ENCODE data around the gene TXNRD1.

The TXNRD1 gene

DNA sequence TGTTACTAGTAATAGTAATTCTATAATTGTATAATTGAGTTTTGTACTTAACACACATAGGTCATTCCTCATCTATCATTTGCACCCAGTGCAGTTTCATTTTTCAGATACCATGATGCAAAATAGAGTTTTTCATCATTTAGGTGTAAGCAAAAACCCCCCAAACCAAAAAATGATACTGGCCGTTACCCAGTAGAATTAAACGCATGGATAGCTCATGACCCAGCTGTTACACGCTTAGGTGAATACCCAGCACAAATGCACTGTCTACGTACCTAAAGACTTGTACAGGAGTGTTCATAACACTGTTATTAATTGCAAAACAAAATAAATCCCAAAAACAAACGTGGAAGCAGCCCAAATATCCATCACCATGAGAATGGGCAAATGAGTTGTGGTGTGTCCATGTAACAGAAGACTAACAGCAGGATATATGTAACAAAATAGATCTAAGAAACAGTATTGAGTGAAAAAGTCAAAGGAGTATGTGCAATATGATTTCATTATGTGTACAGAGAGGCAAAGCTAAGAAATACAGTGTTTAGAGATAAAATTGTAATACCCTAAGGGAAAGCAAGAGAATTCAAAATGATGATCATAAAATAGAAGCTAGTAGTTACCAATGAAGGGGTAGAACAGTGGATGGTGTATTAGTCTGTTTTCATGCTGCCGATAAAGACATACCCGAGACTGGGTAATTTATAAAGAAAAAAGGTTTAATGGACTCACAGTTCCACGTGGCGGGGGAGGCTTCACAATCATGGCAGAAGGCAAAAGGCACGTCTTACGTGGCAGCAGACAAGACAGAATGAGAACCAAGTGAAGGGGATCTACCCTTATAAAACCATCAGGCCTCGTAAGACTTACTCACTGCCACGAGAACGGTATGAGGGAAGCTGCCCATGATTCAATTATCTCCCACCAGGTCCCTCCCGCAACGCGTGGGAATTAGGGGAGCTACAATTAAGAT is 137.7 kb downstream of the TXNRD1 start:
- DNase-seq = no peak

DNA sequence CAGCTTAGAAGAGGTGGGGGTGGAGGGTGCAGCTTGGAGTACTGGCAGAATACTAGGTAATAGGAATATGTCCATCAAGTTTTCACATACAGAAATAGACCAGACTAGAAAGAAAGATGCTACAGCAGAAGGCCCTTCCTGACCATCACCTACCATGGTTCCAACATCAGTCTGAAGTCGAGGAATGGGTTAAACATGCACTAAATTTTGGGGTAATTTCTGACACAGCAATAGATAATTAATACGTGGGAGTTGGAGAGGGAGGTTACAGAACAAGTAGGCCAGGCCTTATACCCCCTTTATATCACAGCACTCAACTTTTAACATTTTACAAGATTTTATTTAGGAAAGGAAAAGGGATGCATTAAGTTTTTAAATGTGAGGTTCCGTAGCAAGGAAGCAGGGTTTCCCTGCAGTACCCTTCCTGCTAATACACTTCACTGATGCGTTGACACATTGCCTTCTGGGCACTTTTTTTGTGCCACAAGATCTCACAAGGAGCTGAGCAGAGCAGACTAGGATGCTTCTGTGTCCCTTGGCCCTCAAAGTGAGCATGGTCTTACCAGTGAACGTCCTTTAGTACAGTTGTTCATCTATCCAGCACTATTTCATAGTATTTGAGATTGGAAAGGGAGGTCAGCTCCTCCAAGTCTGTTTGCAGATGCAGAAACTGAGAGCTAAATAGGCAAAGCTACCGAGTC is 138.7 kb downstream of the TXNRD1 start:
- no peak for DNase-seq

DNA sequence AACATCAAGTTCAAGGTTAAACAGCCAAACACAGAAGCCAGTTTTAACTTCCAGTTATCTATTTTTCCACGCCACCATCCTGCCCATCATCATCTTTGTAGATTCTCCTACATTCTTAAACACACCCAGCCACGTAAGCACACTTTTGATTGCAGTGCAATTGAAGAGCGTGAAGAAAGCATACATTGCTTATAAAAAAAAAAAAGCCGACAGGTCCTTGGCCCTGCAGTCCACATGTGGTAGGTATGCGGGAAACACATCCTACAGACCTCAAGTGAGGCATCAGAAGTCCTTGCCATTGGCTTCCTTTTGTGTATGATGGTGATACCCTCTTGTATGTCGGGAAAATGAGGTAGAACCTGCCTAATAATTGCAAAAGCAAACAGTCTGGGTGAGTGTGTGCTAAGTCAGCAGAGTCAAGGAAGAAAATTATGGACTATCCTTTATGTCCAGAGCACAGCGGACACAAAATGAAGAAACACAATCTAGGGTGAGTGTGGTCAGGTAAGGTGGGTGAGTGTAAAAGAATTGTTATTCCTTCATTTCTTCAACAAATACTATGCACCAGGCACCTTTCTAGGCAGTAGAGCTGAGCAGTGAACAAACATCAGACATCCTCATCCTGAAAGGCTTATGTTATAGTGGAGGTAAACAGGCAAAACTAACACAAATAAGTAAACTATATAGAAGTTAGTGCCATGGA is 139.4 kb downstream of the TXNRD1 start:
- DNase-seq = no peak

DNA sequence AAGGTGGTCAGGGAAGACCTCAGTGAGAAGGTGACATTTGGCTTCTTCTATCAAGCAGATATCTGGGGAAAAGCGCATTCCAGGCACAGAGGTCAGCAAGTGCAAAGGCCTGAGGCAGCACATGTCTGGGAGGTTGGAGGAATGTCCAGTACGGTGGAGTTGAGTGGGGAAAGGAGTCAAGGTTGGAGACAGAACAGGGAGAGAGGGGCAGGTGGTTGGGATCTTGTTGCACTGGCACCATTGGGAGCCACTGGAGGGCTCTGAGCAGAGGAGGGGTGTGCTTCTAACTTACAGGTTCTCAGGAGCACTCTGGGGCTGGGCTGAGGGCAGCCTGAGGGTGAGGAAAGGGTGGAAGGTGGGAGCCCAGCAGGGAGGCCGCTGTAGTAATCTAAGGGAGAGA is 140.1 kb downstream of the TXNRD1 start:
- DNase-seq = no peak

DNA sequence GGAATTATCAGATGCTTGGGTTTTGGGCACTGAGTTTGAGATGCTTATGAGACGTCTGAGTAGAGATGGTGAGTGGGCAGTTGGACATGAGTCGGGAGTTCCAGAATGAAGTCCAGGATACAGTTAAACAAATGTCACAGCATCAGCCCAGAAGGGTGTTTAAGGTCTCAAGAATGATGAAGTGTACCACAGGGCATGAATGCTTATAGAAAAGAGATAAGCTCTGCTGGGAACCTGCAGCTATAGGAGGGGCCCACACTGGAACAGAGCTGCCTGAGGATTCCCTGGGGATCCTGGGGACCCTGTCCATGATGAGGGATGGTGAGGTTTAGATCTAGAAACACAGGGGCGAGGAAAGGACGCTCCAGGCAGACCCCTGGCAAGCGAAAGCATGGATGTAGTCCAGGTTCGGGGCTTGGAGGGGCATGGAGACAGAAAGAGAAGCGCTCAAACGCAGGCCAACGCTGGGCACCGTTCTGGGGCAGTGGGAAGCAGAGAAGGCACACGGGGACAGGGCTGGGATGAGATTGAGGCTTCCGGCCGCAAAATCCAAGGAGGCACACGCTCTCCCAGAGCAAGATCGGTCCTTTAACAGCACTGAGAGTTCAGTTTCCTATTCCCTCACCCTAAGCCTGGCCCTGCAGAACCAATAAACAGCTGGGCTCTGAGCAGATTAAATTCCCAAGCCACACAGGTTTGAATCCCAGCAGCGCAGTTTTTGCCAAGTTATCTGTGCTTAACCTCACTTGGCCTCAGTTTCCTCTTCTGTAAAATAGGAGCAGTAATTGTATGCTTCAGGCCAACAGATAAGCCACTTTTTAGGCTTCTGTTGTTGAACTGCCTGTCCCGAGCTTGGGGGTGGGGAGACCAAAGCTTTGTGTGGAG is 140.9 kb downstream of the TXNRD1 start:
- no peak for DNase-seq

DNA sequence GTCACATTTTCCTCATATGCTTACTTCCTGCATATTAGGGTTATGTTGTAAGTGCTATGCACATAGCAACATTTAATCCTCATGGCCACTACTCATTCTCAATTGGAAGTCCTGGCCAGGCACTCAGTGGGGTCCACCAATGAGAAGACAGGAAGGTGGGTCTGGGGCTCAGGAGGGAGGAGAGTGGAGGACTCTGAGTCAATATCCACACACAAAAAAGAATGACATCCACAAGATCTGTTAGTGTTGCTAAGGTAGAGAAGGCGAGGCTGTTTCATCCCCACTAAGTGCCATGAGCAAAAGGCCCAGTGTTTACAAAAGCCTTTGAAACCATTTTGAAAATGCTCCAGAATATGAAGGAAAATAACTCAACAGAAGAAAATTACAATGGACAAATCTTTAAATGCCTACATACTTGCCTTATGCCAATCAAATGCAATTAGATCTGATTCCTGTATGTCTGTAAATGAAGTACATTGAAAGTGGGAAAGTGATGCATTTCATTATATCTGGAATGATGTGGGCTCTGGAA is 141.9 kb downstream of the TXNRD1 start:
- no peak for DNase-seq

DNA sequence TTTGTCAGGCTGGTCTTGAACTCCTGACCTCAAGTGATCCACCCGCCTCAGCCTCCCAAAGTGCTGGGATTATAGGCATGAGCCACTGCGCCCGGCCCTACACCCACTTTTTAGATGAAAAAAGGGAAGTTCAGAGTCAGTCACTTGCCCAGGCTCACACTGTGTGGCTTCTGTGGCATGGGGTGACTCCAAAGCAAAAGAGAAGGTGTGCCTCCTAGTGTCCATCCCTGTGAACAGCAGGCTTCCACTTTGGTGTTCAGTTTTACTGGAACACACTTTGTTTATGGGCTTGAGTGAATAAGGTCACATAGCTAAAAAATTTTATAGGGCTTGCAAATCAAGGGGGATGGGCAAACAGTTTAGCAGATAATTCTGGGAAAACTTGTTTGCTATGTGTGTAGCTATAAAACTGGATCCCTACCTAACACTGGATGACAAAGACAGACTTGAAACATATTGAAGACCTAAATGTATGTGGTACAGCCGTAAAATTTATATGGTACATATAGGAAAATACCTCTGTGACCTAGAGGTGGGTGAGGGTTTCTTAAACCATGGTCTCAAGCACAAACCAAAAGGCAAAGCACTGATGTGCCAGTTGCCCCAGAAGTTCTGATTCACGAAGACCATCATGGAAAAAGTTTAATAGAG is 142.9 kb downstream of the TXNRD1 start:
- peak; percentile 36 to 80 for DNase-seq

DNA sequence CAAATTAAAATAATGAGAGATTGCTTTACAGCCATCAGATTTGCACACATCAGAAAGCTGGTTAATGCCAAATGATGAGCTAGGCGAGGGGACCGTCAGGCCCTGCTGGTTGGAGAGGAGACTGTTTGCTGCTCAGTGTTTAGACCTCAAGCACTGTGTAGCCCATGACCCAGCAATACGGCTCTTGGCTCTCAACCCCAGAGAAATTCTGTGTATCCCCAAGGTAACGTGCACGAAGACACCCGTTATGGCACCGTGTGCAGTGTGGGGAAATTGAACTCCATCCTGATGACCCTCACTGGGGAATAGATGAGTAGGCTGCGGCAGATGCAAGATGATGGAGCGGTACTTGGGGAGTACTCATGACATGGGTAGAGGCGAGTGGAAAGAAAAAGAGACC is 143.6 kb downstream of the TXNRD1 start:
- no peak for DNase-seq

DNA sequence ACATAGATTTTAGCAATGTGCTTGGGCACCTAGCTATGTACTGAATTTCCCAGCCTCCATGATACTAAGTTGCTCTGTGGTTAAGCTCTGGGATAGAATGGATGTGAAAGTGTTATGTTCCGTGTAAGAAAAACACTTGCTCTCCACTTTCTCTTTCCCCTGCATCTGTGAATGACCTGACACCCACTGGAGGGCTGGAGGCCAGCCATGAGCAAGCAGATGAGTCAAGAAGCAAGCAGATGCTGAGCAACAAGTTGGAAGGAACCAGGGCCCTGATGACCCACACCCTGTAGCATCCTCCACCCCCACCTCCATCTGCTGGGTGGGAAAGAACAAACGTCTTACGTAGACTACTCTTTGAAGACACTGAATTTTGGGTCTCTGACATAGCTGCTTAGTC is 144.6 kb downstream of the TXNRD1 start:
- DNase-seq = no peak

DNA sequence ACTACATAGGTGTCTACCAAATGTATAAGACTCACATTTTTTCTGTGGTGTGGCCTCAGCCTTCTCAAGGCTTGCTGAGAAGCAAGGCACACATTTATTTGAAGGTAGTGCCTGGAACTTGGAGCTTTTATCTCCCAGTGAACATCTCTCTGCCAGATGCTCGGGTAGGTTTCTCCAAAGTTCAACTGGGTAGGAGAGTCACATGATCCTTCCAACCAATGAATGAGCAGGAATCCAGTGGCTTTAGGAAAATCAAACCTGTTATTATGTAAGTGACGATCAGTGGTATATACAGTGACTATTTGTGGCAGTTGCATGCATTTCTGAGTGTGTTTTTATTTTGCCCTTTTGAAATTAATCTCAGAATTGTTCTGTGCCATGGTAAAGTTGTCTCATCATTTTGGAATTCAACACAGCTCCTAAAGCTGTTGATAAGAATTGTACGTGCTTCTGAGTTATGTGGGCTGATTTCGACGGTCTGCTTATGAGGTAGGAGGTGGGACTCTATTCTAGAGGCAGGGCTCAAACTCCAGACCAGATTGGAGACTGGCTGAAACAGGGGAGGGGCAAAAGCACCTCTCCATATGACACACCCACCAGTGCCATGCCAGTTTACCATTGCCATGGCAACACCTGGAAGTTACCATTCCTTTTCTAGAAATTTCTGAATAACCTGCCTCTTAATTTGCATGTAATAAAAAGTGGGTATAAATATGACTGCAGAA is 145.6 kb downstream of the TXNRD1 start:
- DNase-seq = no peak

DNA sequence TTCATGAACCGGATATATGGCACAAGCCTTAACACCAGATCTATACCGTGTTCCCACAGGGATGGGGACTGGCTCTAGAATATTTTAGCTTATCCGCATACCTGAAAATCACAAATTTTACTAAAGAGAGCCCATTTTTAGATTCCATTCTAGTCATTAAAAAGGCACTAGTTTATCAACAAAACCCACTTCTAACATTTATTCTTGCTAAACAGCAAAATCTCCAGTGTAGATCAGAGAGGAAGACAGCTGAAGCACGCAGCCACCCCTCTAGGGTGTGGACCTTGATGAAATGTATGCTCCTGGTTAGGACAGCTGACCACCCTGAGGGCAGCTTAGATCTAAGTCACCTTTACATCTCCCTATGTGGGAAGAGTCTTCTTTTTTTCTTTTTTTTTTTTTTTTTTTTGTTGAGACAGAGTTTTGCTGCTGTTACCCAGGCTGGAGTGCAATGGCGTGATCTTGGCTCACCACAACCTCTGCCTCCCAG is 150.4 kb downstream of the TXNRD1 start:
- DNase-seq = no peak

DNA sequence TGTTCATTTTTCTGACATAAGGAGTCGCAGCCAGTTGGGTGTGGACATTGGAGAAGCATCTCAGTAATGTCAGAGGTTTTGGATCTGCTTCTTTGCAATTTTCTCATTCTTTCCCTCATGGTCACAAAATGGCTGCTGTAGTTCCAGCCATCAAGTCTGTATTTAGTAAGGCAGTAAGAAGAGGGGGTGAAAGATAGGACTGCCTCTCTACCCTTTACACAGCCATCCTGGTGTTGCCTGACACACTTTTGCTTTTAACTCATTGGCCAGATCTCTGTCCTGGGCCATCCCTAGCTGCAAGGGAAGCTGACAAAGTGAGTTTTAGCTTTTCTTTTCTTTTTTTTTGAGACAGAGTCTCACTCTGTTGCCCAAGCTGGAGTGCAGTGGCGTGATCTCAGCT is 154.1 kb downstream of the TXNRD1 start:
- DNase-seq = no peak

DNA sequence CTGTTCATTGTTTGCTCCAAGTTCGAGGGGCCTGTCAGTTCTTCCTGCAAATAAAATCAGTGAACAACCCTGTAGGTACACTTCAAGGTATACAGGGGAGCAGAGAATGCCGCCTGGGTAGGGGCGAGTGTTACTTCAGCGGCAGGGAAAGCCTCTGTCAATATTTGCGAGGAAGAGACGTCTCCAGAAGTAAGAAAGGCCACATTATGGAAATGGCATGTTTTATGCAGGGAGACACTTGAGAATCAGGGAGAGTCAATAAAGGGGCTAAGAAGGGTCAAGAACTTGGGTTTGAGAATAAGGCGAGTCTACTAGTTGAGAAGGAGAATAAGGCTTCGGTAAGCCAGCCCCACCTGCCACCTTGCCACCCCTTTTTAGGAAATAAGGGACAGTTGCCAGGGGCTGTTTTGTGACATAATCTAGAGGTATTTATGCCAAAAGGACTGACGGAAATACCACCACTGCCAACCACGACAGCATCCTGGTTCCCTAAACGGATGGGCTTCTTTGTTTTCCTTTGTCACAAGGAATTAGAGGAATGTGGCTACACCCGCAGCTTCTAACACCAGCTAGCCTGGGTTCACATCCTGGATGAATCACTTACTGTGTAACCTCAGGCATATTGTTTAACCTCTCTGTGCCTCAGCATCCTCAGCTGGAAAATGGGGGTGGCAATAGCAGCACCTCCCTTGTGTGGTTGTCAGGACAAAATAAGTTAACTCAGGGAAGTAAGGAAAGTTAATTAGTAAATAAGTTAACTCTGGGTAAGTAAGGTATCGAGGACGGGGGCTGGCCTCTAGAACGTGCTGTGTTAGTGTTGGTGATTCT is 155.7 kb downstream of the TXNRD1 start:
- no peak for DNase-seq

DNA sequence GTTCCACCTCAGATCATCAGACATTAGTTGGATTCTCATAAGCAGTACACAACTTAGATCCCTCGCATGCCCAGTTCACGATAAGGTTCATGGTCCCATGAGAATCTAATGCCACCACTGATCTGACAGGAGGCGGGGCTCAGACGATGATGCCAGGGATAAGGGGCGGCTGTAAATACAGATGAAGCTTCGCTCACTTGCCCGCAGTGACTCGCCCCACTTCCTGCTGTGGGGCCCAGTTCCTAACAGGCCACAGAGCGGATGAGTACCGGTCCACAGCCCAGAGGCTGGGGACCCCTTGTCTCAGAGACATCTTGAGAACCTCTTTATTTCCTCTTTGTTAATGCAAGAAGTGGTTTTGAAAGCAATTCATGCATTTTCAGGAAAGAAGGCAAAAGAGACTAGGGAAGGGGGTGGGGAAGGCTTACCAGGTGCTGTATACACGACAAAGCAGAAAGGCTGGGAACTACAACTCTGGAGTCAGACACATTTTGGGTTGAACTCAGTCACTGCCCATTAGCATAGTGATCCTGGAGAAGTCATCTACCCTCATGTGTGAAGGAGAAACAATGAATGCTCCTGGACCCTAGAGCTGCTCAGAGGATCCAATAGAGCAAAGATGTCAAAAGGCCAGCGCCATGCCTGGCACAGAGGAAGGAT is 156.6 kb downstream of the TXNRD1 start:
- DNase-seq = peak in 1 of 2 donors; percentile 48

DNA sequence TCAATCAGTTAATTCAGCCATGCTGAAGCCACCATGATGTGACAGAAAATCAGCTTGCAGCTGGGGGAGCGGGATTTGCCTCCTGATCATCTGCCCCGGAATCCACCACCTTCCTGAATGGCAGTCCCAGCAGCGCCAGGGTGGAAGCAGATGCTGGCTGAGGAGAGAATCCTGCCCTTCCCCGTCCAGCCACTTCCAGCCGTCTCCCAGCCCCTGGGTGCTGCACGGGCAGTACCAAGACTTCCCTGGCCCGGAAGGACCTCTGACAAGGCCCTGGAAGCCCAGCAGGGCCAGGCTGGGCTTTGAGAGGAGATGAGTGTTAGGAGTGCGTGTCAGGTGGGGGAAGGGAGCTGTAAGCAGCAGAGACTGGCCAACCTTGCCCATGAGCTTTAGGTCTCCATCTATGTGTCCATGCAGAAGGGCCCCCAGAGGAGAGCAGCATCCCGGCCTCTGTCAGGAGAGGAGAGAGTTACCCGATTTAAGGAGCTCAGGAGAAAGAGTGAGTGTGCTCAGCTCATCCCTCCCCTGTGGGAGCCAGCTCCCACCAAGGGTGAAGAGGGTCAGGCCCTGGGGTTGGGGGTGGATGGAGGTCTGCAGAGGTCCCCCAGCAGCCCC is 157.2 kb downstream of the TXNRD1 start:
- no peak for DNase-seq

DNA sequence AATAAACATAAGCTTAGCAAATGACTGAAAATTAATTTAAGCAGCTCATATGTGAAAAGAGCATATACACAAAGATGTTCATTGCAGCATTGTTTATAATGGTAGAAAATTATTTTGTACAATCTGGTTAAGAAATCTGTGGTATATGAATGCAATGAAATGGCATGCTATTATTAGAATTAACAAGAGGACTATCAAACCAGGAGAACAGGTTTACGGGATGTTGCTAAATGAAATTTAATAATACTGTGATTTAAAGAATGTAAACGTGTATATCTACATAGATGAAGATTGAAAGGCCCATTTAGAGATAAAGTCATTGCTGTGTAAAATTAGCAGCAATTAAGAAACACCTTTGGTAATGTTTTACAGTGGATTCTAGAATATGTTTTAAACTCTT is 158.5 kb downstream of the TXNRD1 start:
- DNase-seq = no peak

DNA sequence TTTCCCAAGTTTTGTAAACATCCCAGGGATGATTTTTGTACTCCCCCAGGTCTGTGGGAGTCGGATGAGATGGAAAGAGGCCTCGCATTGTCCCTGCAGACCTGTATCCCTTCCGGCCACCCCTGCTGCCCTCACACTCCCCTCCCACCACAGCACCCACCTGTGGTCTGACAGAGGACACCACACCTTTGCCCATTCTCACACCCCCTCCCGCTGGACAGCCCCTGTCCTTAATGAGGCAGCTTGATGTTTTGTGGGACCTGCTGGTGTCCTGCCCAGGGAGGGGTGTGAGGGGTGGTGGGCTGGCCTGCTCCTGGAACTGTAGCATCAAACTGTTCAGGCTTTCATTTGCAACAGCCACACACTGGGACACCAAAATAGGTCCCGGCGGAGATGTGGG is 159.2 kb downstream of the TXNRD1 start:
- DNase-seq = no peak

DNA sequence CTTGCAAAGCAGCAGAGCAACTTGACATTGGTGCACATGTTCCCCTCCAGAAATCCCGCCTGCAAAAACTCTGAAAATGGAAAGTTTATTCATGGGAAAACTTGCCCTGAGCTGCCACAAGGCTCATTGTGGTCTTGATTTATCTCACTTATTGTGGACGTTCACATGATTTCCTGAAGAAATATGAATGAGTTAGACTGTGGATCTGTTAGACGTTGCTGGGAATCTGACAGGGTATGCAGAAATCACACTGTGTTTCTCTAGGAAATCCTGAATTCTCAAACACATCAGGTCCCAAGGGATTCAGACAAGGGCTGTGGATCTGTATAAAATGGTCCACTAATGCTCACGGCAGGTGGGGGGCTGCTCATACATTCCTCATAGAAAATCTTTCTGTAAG is 160.2 kb downstream of the TXNRD1 start:
- DNase-seq = no peak

All from bone marrow (tissue), 2 donors.